ENCODE data around the gene COPZ1.

DNA sequence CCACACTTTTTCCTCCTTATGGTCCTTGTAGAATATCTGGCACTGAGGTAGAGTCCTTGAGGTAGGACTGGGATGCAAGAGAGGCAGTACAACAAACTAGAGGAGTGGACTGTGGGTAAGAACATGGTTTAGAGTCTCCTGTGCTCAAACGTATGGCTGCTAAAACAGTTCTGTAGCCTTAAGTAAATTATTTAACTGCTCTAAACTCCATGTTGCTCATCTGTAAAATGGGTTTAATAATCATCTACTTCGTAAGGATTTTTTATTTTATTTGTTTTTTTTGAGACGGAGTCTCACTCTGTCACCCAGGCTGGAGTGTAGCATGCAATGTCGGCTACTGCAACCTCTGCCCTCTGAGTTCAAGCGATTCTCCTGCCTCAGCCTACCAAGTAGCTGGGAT is 3.6 kb upstream of the COPZ1 start:
- TF ChIP-seq, protein P1, sequence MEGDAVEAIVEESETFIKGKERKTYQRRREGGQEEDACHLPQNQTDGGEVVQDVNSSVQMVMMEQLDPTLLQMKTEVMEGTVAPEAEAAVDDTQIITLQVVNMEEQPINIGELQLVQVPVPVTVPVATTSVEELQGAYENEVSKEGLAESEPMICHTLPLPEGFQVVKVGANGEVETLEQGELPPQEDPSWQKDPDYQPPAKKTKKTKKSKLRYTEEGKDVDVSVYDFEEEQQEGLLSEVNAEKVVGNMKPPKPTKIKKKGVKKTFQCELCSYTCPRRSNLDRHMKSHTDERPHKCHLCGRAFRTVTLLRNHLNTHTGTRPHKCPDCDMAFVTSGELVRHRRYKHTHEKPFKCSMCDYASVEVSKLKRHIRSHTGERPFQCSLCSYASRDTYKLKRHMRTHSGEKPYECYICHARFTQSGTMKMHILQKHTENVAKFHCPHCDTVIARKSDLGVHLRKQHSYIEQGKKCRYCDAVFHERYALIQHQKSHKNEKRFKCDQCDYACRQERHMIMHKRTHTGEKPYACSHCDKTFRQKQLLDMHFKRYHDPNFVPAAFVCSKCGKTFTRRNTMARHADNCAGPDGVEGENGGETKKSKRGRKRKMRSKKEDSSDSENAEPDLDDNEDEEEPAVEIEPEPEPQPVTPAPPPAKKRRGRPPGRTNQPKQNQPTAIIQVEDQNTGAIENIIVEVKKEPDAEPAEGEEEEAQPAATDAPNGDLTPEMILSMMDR (IDR thresholded peaks at IDR 0.05) = no peak
- no peak for TF ChIP-seq POLR2A (IDR thresholded peaks at IDR 0.05)

Data from thyroid gland (tissue), 4 donors.